MM.1S (cell line): Measurements from ENCODE around the gene TRAP1.

ENCODE experiments used
- EZH2 ChIP-seq: fragments of 300-600 bp; sonication (generic); optimal IDR thresholded peaks from 2 replicates; pipeline ENCODE3; 2017; ENCODE audit warnings: low read depth, mild to moderate bottlenecking, antibody characterized with exemption, low read length, mixed read lengths
- TF ChIP-seq, protein P1 (sequence below): fragments of 300-600 bp; sonication (generic); IDR thresholded peaks from 2 replicates; pipeline ENCODE4 v1.5.1; 2016; ENCODE audit warnings: antibody characterized with exemption, low read length, mixed read lengths

DNA sequence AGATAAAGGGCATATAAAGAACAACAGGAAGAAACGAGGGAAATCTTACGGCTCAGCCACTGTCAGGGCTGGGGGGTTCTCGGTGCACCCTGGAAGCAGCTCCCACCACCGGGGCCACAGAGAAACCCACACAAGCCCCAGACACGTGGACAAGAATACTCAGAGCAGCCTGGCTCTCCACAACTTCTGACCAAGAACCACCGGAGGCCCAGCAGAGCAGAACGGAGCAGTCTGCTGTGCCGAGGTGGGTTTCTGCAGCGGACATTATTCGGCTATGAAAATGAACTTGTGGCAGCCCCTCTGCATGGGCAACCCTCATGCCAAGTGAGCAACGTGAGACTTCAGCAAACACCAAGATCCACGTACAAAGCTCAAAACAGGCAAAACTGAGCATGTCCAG, 56.0 kb downstream of the TRAP1 start:
- TF ChIP-seq, protein P1, sequence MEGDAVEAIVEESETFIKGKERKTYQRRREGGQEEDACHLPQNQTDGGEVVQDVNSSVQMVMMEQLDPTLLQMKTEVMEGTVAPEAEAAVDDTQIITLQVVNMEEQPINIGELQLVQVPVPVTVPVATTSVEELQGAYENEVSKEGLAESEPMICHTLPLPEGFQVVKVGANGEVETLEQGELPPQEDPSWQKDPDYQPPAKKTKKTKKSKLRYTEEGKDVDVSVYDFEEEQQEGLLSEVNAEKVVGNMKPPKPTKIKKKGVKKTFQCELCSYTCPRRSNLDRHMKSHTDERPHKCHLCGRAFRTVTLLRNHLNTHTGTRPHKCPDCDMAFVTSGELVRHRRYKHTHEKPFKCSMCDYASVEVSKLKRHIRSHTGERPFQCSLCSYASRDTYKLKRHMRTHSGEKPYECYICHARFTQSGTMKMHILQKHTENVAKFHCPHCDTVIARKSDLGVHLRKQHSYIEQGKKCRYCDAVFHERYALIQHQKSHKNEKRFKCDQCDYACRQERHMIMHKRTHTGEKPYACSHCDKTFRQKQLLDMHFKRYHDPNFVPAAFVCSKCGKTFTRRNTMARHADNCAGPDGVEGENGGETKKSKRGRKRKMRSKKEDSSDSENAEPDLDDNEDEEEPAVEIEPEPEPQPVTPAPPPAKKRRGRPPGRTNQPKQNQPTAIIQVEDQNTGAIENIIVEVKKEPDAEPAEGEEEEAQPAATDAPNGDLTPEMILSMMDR = no peak
- no peak for TF ChIP-seq EZH2
